HFF-Myc (cell line): Measurements from ENCODE around the gene AHNAK2.
"Not testable (repeated sequence)": the region's sequence is repeated elsewhere in the genome, so short reads cannot be mapped to it uniquely, and the experiment has no call there.

Source experiments
- DNase-seq: peaks from one replicate; pipeline ENCODE4 v3.0.0-alpha.2; 2011; ENCODE audit warnings: low read depth; ENCODE audit errors: extremely low read depth
- H3K4me3 ChIP-seq: replicated peaks from 2 replicates; pipeline ENCODE4 v1.5.1; 2011; ENCODE audit warnings: low read depth, mild to moderate bottlenecking, control low read depth, low read length
- CTCF ChIP-seq: IDR thresholded peaks from 2 replicates; pipeline ENCODE4 v1.5.1; 2012; ENCODE audit warnings: mild to moderate bottlenecking, low read depth, low read length, control low read depth; ENCODE audit errors: missing control alignments

AHNAK2 gene

DNA sequence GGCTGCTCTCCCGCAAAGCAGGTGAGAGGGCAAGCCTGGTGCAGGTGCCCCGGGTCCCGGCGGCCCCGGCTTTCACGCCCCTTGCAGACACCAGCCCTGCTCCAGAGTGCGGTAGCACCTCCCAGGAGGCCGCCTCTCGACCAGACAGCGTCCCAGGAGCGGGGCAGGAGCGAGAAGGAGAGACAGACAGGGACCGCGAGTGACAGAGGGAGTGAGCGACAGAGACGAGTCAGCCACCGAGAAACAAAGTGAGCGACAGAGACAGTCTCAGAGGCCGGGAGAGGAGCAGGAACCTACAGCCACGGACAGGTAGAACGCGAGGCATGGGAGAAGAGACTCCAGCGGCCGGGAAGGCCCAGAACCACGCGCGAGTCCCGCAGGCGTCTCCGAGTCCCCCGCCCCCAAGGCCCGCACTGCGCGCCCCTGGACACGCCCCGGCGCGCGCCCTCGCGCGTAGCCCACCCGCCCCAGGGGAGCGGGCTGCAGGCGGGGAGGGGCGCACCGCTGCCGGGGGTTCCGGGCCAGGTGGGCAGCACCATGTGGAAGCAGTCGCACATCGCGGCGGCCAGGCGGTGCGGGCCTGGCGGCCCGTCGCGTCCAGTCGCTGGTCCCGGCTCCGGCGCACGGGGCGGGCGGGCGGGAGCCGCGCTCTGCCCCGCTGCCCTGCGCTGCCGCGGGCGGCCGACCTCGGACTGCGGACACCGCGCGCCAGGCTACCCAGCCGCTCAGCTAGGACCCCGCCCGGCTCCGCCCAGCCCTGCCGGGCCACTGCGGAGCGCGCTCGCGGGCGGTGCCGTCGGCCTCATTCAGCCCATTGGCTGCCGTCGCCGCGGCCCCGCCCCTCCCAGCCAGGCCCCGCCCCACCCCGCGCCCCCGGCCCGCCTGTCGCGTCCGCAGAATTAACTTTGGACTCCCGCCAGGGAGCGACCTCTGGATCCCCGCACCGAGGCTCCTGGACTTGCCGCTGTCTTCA is at the start of gene AHNAK2:
Gene AHNAK2, minus strand, starts transcription at position 694 of the 973 bp plus-strand sequence. Its CDS starts 137 bp downstream, at position 557.
- TF ChIP-seq CTCF: no peak
- H3K4me3 ChIP-seq: peak within 1 kb of the TSS; percentile 49
- no peak for DNase-seq

- H3K4me3 ChIP-seq, DNase-seq: not testable (repeated sequence)
Observed at GRCh38 chr14:105027718-105028117, 49.5 kb upstream of the AHNAK2 start.

- no peak overlapping the region for H3K4me3 ChIP-seq
- no peak for TF ChIP-seq CTCF
- DNase-seq: no peak
Observed at GRCh38 chr14:105026802-105027563, 48.8 kb upstream of the AHNAK2 start.

DNA sequence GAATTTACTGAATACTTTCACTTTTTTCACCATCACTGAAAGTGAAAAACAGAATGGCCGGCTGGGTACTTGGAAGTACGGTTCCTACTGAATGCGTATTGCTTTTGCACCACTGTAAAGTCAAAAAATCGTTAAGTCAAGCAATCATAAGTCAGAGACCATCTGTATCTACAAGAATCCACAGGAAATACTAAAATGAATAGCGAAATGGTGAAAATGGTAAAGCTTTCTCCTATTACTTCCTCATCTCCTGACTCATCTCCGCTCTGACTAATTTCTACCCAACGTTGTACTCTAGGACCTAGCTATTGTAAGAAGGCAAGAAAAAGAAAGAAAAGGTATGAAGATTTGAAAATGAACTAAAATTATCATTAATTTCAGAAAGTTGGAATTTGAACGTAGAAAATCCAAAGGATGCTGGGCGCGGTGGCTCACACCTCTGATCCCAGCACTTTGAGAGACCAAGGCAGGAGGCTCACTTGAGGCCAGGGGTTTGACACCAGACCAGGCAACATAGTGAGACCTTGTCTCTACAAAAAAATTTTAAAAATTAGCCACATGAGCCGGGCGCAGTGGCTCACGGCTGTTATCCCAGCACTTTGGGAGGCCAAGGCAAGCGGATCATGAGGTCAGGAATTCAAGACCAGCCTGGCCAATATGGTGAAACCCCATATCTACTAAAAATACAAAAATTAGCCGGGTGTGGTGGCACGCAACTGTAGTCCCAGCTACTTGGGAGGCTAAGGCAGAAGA is 48.0 kb upstream of the AHNAK2 start:
- TF ChIP-seq CTCF: no peak
- H3K4me3 ChIP-seq: no peak overlapping the region
- DNase-seq: no peak

- no peak for DNase-seq
- no peak for TF ChIP-seq CTCF
- no peak overlapping the region for H3K4me3 ChIP-seq
Observed at GRCh38 chr14:105025429-105025828, 47.3 kb upstream of the AHNAK2 start.

- H3K4me3 ChIP-seq: no peak overlapping the region
- TF ChIP-seq CTCF: no peak
- no peak for DNase-seq
Observed at GRCh38 chr14:105023791-105024480, 45.8 kb upstream of the AHNAK2 start.
